Lower leg skin (tissue), 4 donors: ENCODE results near the gene LZTS2. TPM values are rescaled to one million over a fixed set of nuclear protein-coding genes. Genes with fewer than 3 reads are reported as not detected.

Source experiments
- DNase-seq, 2 donors: peaks; one replicate each; pipeline ENCODE4 v3.0.0-alpha.2; 2019; ENCODE audit warnings: low spot score in 2 of 2
- H3K4me3 ChIP-seq: fragments of 200-600 bp; sonication (generic); 2 replicates; pipeline ENCODE4 v1.5.1; 2017; ENCODE audit warnings: mild to moderate bottlenecking, low read depth; ENCODE audit not compliant: poor library complexity, severe bottlenecking
- CTCF ChIP-seq, 3 donors: fragments of 450-650 bp; IDR thresholded peaks; one replicate each; pipeline ENCODE4 v1.5.1; 2016; ENCODE audit warnings: antibody characterized with exemption in 3 of 3, mild to moderate bottlenecking in 3 of 3, moderate library complexity in 2 of 3
- POLR2A ChIP-seq, 2 donors: fragments of 450-650 bp; IDR thresholded peaks; one replicate each; pipeline ENCODE4 v1.6.1; 2016 to 2017; ENCODE audit warnings: antibody characterized with exemption in 2 of 2, mild to moderate bottlenecking in 1 of 2, moderate library complexity in 1 of 2
- WGBS, 2 donors: methylation state at CpG; one replicate each; pipeline ENCODE4 v1.1.5; 2018; 5-methylcytosine and 5-hydroxymethylcytosine counted together
- intact Hi-C: fragments of 100-400 bp; cut with DNase I; formaldehyde crosslinking; loops from one replicate; pipeline ENCODE4 v1.15.0; 2023; ENCODE audit warnings: low total_unique reads
- total RNA-seq, 4 donors: library from RNA; depleted of rRNA; stranded (reverse); fragments of >200 nt; gene quantifications; one replicate each; pipeline ENCODE4 v1.1.0, GENCODE V29; 2016

LZTS2 gene
- total RNA-seq, 4 donors from 2014 or later: 58.9 to 81.4 (median 71.2) TPM

- intact Hi-C loops: no loop called here
- TF ChIP-seq CTCF (IDR thresholded peaks at IDR 0.05): no peak
- TF ChIP-seq POLR2A (IDR thresholded peaks at IDR 0.05): no peak
- 41 to 43% methylated on average over 25 of the region's 25 CpGs for WGBS, 2 donors
- H3K4me3 ChIP-seq: no peak overlapping the region
- DNase-seq: no peak
Observed at GRCh38 chr10:101046332-101047238, 47.0 kb downstream of the LZTS2 start.

GRCh38 chr10:101047268-101047667 lies 47.7 kb downstream of the LZTS2 start:
- 27 to 35% methylated on average over 16 of the region's 16 CpGs for WGBS, 2 donors
- H3K4me3 ChIP-seq: no peak overlapping the region
- TF ChIP-seq CTCF (IDR thresholded peaks at IDR 0.05) (no peak), POLR2A (IDR thresholded peaks at IDR 0.05) (no peak)
- intact Hi-C loops: no loop called here
- no peak for DNase-seq

- DNase-seq: no peak
- no peak for TF ChIP-seq POLR2A (IDR thresholded peaks at IDR 0.05)
- no peak for TF ChIP-seq CTCF (IDR thresholded peaks at IDR 0.05)
- WGBS, 2 donors: 12 to 13% methylated on average over 58 to 62 of the region's 62 CpGs
- intact Hi-C loops: no loop called here
- H3K4me3 ChIP-seq: no peak overlapping the region
Observed at GRCh38 chr10:101047961-101048892, 48.6 kb downstream of the LZTS2 start.

- peak in 1 of 2 donors; percentile 90 for DNase-seq
- TF ChIP-seq POLR2A (IDR thresholded peaks at IDR 0.05): no peak
- peak in 1 of 3 donors; percentile 32 for TF ChIP-seq CTCF (IDR thresholded peaks at IDR 0.05)
- 18 to 32% methylated on average over 16 to 32 of the region's 42 CpGs for WGBS, 2 donors
- intact Hi-C loops: loop anchor here (10.0 kb wide), 1 partner anchor 94 kb away; no protein-coding TSS in a partner anchor
- no peak overlapping the region for H3K4me3 ChIP-seq
Observed at GRCh38 chr10:101050208-101051069, 50.8 kb downstream of the LZTS2 start.

- intact Hi-C loops: loop anchor here (10.0 kb wide), 1 partner anchor 93 kb away; no protein-coding TSS in a partner anchor
- no peak for DNase-seq
- no peak overlapping the region for H3K4me3 ChIP-seq
- no peak for TF ChIP-seq CTCF (IDR thresholded peaks at IDR 0.05)
- TF ChIP-seq POLR2A (IDR thresholded peaks at IDR 0.05): no peak
- 40 to 64% methylated on average over 3 of the region's 3 CpGs for WGBS, 2 donors
Observed at GRCh38 chr10:101052285-101052684, 52.7 kb downstream of the LZTS2 start.
